ENCODE measurements around the gene KRT13.

GRCh38 chr17:41538565-41538991 is 33.2 kb upstream of the KRT13 start:
- TF ChIP-seq EZH2 (IDR thresholded peaks at IDR 0.05; ENCODE audit: borderline replicate concordance) (no peak), CTCF (IDR thresholded peaks at IDR 0.05; ENCODE audit: poor library complexity) (no peak)

Data from hepatocyte (in vitro differentiated cells).